Skin of body (tissue), 2 donors: ENCODE measurements around the gene FERMT1. TPM values are rescaled to one million over a fixed set of nuclear protein-coding genes. Genes with fewer than 3 reads are reported as not detected.
A peak's percentile ranks its signal among the peaks of the same experiment; 100 is the strongest.

Experiments
- DNase-seq: peaks from one replicate; lab custom pipeline; 2025; lab: John Stamatoyannopoulos, UW
- total RNA-seq: library from RNA; depleted of rRNA; stranded (reverse); fragments of >200 nt; gene quantifications from one replicate; pipeline ENCODE4 v1.2.3, GENCODE V29; 2014

FERMT1 gene
- total RNA-seq: 8.2 TPM

GRCh38 chr20:6122873-6123648, at the start of gene FERMT1:
Gene FERMT1, minus strand, starts transcription at chr20:6123030. Its CDS starts 3,476 bp downstream, at chr20:6119554.
- DNase-seq: peak; percentile 1

GRCh38 chr20:6169251-6169650, 46.4 kb upstream of the FERMT1 start:
- DNase-seq: no peak

GRCh38 chr20:6168204-6168603, 45.4 kb upstream of the FERMT1 start:
- DNase-seq: no peak

- no peak for DNase-seq
Observed at GRCh38 chr20:6165346-6165745, 42.5 kb upstream of the FERMT1 start.

GRCh38 chr20:6164421-6165341, 41.9 kb upstream of the FERMT1 start:
- no peak for DNase-seq

GRCh38 chr20:6160736-6161135, 37.9 kb upstream of the FERMT1 start:
- DNase-seq: no peak

GRCh38 chr20:6157345-6157744, 34.5 kb upstream of the FERMT1 start:
- DNase-seq: no peak

- DNase-seq: no peak
Observed at GRCh38 chr20:6152777-6153176, 29.9 kb upstream of the FERMT1 start.

GRCh38 chr20:6148073-6148472, 25.2 kb upstream of the FERMT1 start:
- no peak for DNase-seq

- peak; percentile 34 for DNase-seq
Observed at GRCh38 chr20:6142348-6142993, 19.6 kb upstream of the FERMT1 start.

- no peak for DNase-seq
Observed at GRCh38 chr20:6140947-6141346, 18.1 kb upstream of the FERMT1 start.

GRCh38 chr20:6135347-6135746, 12.5 kb upstream of the FERMT1 start:
- no peak for DNase-seq

- no peak for DNase-seq
Observed at GRCh38 chr20:6134592-6134991, 11.8 kb upstream of the FERMT1 start.

- no peak for DNase-seq
Observed at GRCh38 chr20:6130045-6130444, 7.2 kb upstream of the FERMT1 start.

GRCh38 chr20:6127825-6128224, 5.0 kb upstream of the FERMT1 start:
- DNase-seq: no peak

- DNase-seq: no peak
Observed at GRCh38 chr20:6126846-6127245, 4.0 kb upstream of the FERMT1 start.

GRCh38 chr20:6123649-6124014, 802 bp upstream of the FERMT1 start:
- DNase-seq: no peak

- DNase-seq: peak; percentile 42
Observed at GRCh38 chr20:6122111-6122872, 538 bp downstream of the FERMT1 start.

- DNase-seq: no peak
Observed at GRCh38 chr20:6121504-6121903, 1.3 kb downstream of the FERMT1 start.

- DNase-seq: no peak
Observed at GRCh38 chr20:6120491-6120988, 2.3 kb downstream of the FERMT1 start.

GRCh38 chr20:6116758-6117157, 6.1 kb downstream of the FERMT1 start:
- DNase-seq: no peak
